T-helper 2 cell (primary cell): ENCODE data around the gene MRPL21.

Source experiments
- DNase-seq, 5 experiments: peaks; one replicate each; pipeline versions ENCODE4 v3.0.0 to v3.0.0-alpha.2; 2012 to 2022

Gene MRPL21

DNA sequence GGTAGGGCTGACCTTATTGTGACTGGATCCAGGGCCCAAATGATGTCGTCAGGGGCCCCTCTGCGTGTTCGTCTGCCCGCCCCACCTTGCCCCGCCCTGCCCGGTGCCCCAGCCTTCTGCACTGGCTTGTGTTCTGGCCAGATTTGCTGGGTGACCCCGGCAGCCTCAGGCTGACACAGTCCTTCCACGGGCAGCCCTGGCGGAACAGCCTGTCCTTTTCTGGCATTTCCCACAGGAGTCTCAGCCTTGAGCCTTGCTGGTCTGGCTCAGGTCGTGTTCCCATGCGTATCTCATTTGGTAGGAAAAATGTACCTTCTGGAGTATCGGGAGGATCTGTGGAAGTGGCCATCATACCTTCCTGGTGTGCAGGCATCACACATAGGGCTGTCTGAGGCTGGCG lies 31.0 kb upstream of the MRPL21 start:
- DNase-seq, result no peak

DNA sequence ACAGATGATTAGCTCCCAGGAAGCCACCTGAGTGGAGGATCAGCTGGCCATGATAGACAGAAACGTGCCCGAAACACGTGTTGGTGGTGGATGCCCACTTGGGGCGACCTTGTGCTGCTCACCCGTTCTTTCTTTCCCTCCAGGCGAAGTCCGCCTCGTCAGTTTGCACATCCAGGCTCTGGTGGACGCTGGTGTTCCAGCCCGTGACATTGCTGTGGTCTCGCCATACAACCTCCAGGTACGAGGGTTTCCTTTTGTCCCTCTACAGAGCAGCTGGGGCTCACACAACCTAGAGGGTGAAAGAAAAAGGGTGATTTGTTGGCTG lies 30.7 kb upstream of the MRPL21 start:
- no peak for DNase-seq

DNA sequence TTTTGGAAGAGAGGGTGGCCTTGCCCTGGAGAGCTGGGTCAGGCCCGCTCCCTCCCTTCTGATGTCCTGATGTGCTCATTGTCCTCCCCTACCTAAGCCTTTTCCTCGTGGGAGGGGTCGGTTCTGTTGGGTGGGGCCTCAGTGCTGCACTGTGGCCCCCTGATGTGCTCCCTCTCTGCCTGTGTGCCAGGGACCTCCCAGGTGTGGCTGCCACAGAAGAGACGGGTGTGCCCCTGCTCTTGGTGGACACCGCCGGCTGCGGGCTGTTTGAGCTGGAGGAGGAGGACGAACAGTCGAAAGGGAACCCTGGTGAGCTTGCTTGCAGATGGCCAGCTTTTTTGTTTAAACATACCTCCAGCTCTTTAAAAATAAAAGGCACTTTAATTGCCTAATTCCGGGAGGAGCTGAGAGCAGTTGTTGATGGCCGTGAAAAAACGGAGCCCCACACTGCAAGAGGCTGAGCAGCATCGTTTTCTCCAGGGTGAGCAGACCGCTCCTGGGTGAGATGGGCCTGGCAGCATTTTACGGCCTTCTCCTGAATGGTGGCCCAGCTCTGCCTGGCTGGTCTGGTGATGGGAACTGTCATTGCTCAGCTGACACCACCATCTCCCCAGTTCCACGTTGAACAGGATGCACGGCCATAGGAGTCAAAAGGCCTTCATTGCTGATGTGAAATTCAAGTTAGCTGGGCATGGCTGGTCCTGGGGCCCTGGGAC lies 30.1 kb upstream of the MRPL21 start:
- no peak for DNase-seq

DNA sequence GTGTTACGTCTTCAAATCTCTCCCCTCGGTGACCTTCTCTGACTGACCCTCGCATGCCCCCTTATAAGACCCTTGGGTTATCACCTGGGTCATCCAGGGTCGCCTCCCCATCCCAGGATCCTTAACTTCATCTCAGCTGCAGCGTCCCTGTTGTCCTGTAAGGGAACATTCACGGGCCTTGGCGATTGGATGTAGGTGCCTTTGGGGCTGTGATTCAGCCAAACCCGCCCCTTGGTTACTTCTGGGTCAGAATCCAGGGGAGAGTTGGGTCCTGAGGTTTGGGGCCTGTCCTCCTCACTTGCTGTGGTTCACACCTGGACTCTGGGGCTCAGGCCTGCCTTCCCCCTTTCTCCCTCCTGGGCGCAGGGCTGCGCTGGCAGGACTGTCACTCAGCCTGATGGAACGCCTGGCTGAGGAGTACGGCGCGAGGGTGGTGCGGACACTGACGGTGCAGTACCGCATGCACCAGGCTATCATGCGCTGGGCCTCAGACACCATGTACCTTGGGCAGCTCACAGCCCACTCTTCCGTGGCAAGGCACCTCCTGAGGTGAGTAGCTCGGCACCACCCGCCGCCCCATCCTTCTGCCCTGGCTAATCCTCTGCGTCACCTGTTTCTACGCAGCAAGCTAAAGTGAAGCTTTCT lies 29.4 kb upstream of the MRPL21 start:
- DNase-seq, result no peak

DNA sequence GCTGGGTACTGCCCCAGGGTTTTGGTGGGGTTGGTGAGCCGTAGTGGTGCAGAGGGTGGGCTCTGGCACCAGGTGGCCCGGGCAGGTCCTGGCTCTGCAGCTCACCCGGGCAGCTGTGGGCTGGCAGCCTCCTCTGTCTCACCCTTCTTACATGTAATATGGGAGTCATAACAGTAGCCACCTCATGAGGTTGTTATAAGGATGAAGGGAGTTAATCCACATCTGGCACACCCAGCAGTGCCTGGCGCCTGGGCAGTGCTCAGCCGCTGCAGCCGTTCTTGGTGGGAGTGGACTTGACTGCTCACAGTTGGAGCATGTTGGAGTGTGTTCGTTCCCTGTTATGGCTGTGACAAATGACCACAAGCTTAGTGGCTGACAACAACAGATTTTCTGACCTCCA lies 28.7 kb upstream of the MRPL21 start:
- no peak for DNase-seq

DNA sequence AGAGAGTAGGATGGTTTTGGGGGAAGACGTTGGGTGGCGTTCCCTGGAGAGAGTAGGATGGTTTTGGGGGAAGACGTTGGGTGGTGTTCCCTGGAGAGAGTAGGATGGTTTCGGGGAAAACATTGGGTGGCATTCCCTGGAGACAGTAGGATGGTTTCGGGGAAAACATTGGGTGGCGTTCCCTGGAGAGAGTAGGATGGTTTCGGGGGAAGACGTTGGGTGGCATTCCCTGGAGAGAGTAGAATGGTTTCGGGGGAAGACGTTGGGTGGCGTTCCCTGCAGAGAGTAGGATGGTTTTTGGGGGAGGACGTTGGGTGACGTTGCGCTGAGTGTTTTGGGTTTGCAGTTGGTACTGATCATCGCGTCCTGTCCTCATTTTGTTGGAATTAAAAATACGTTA lies 28.3 kb upstream of the MRPL21 start:
- no peak for DNase-seq

DNA sequence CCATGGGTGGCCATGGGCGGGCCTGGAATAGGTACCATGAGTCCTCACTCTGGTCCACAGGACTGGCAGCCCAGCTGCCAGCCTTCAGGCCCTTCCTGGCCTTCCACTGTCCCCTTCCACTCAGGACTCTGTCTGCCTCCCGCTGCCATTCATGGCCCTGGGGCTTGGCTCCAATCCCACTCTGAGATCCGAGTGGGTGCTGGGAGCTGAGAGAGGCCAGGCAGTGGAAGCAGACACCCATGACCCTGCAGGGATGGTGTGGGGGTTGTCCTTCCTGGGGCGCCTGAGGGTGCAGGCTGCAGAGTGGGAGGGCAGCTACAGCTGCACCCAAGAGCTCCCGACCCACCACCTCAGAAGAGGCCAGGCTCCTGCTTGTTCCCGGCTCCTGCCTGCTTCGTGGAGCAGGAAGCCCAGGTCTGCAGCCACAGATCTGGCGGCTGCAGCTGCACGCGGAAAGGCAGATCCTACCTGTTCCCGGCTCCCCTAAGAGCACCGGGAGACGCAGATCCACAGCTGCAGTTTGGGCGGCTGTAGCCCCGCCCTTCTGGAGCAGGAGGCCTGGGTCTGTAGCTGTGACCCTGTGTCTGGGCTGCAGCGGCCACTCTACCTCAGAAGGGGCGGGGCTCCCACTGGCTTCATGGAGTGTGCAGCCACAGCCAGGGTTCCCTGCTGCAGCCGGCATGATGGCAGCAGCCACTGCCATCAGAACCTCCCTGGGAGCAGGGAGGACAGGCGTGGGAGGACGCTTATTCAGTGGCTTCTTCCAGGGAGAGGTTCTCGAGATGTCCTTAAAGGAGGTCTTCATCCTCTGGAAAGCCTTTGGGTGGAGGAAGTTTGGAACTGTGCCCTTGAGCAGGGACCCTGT lies 27.6 kb upstream of the MRPL21 start:
- DNase-seq, result no peak

DNA sequence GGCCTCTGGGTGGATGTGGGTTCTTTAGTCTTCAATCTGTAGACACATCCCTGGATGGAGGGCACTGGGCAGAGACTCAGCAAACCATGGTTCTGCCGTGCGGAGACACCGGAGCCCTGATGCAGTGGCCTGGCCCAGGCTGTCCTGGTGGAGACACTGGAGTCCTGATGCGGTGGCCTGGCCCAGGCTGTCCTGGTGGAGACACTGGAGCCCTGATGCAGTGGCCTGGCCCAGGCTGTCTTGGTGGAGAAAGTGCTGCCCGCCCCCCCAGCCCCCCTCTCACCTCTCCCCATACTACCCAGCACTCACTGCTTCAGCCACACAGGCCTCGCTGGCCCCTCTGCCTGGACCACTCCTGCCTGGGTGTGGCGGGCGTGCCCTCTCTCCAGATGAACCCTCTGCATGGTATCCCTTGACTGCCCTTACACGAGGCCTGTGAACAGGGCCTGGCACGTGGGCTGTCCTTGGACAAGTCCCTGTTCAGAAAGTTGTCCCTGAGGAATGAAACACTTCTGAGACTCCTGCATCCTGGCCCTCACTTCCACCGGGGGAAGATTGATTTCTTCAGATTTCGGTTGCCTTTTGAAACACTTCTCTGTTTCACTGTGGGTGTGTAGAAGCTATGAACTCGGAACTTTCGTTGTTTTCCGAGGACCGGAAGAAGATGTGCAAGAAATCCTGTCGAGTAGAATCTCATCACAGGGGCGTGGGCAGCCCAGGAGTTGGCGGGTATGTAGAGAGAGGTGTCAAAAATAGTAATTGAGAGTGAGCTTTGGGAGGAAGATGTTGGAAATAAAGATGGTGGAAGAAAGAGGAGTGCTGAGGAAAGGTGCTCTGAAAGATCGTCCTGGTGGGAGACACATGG lies 26.3 kb upstream of the MRPL21 start:
- no peak for DNase-seq

DNA sequence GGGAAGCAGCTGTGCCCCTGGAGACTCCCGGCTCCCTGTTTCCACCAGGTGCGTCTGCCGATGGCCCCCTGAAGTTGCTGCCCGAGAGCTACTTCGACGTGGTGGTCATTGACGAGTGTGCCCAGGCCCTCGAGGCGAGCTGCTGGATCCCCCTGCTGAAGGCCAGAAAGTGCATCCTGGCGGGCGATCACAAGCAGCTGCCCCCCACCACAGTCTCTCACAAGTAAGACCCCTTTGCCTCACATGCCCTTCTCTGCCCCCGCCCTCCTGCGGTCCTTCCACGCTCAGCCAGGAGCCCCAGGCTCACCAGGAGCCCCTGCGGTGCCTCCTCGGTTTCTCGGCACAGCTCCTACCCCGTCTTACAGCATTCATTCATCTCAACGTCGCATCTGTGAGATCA lies 25.5 kb upstream of the MRPL21 start:
- DNase-seq, result no peak

DNA sequence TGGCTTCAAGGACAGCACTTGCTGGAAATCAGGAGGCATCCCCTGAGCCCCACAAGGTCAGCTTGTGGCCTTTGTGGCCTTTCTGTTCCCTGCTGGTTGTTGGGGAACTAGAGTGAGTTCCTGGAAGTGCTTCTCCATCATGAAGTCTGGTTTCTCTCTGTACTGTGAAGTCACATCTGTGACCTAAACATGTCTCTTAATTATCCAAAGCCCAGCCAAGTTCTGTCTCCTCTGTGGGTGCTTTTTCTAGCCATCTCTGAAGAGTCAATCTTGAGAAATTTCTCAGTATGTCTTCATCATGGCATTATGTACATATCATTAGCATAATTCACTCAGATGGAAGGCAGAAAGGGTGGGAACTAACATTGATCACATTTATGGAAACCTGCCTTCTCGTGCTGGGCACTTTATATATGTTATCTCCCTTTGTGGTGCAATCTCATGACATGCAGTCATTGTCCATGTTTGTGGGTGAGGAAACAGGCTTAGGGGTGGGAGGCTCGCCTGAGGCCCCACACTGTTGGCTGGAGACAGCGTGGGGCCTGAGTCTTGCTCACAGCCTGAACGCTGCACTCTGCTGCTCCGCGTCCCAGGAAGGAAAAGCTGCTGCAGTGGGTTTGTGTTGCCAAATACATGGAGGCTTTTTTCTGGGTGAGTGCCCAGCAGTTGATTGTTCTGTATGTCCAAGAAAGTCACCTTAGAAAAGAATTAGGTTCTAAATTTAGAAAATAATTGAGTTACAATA lies 24.7 kb upstream of the MRPL21 start:
- DNase-seq, result no peak

DNA sequence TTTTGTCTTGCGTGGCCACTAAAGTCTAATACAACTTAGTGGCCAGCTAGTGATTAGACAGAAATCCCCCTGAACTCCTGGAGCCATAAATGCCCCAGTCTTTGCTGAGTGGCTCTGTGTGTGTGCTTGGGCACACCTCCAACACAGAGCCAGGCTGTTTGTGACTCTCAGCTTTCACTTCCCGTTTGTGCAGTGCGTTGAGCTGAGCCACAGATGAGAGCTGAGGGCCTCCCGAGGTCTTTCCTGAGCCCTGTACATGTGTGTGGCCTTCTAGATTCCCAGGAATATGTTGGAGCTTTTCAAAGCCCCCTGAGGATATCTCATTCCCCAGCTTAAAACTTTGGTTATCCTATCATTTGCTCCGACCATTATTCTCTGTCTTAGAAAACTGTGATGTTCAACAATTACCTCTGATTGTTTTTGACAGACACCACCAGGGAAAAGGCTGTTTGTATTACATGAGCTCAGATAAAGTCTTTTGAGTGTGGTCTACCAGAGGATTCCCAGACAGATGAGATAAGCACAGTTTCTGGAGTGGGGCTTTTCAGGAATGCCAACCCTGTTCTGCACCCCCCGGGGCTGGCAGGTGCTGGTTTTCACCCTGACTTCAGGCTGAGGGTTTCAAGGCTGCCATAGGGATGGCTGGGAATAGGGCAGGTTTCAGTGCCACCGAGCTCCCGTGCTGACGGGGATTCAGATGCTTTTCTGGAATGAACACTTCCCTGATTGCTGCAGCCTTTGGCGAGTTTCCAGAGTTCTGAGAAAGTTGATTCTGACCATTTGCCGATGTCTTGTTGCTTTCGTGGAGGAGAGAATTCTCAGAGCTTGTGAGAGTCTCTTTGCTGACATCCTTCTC lies 23.9 kb upstream of the MRPL21 start:
- DNase-seq, result no peak

DNA sequence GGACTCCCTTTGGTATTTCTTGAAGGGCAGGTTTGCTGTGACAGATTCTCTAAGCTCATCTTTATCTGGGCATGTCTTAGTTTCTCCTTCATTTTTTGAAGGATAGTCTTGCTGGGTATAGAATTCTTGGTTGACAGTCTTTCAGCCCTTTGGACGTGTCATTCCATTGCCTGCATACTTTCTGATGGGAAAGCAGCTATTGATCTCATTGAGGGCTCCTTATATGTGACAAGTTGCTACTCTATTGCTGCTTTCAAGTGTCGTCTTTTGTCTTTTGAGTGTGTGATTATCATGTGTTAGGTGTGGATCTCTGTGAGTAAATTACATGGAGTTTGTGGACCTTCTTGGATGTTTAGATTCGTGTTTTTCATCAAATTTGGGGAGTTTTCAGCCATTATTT lies 22.0 kb upstream of the MRPL21 start:
- DNase-seq, result peak in 1 of 5 experiments; percentile 8

DNA sequence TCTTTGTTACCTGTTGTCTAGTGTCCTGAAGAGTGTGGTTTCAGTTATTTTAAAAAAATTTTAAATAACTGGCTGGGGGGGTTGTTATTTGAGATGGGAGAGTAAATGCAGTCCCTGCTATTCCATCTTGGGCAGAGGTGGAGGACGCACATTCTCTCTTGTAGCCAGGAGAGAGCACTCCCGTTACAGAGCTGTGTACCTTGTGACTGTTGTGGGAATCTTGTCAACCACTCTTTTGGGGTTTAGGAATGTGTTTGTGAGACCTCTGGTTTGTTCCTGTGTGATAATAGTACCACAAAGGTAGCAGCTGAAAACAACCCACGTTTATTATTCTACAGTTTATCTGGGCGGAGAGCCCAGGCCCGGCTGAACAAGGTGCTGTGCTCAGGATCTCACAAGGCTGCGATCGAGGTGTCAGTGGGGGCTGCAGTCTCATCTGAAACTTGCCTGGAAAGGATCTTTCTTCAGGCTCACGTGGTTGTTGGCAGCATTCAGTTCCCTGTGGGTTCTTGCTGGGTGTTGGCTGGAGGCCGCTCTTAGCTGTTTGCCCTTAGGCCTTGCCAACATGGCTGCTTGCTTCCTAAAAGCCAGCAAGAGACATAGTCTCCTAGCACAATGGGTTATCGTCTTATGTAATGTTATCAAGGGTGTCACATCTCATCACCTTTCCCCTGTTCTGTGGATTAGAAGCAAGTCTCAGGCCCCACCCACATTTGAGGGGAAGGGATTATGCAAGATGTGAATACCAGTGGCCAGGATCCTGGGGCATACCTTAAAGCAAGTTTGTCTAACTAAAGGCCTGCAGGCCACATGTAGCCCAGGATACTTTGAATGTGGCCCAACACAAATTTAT lies 20.7 kb upstream of the MRPL21 start:
- no peak for DNase-seq

DNA sequence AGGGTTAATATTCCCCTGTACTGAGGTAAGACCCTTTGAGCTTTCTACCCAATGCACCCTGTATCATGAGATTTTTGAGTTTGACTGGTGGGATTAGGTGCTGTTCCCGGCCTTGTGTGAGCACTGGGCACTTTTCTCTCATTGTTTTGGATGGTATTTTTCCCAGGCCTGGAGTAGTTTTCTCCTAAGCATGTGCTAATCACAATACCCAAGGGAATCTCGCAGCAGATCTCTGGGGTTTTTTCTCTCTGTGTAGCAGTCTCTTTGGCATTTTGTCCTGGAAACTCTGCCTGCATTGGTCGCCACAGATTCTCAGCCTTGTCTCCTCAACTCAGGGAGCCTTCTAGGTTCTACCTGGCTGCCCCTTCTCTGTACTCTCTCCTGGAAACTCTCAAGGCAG lies 20.0 kb upstream of the MRPL21 start:
- no peak for DNase-seq

DNA sequence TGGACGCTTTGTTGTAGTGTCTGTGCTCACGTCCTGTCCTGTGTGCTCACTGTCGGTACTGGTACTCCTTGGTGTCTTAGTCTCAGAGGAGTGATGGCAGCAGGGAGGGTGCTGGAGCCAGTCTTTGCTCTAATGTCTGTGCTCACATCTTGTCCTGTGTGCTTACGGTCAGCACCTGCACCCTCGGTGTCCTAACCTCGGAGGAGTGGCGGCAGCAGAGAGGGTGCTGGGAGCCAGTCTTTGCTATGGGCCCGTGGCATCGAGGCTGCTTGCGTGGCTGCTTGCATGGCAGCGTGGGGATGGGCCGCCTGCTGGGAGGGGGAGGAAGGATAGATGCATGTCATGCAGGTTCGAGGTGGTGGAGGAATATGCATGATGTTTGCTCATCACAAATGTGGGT lies 12.8 kb upstream of the MRPL21 start:
- DNase-seq, result no peak

DNA sequence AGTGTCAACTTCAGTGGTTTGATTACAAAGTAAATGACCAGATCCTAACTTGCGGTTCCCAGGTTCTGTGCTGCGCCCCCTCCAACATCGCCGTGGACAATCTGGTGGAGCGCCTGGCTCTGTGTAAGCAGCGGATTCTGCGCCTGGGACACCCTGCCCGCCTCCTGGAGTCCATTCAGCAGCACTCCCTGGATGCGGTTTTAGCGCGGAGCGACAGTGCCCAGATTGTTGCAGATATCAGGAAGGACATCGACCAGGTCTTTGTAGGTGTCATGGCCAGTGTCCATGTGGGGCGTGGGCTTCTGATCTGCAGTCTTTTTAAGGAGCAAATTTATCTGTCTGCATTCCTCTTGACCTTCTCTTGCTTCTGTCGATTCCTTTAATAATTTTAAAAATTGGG lies 11.1 kb upstream of the MRPL21 start:
- no peak for DNase-seq

DNA sequence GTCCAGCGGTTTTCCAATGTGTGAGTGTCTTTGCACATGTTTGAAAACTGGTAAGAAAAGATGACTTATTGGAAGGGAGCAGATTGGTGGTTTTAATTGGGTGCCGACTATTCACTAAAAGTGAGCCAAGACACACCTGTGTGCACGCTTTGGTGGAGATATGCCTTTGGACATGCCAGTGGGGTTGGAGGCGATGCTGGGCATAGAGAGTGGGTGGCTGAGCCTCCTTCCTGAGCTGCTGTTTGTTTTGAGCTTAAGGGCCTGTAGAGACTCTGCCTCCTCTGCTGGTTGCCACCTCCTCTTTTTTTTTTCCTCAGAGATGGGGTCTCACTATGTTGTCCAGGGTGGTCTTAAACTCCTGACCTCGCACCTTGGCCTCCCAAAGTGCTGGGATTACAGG lies 9.6 kb upstream of the MRPL21 start:
- no peak for DNase-seq

DNA sequence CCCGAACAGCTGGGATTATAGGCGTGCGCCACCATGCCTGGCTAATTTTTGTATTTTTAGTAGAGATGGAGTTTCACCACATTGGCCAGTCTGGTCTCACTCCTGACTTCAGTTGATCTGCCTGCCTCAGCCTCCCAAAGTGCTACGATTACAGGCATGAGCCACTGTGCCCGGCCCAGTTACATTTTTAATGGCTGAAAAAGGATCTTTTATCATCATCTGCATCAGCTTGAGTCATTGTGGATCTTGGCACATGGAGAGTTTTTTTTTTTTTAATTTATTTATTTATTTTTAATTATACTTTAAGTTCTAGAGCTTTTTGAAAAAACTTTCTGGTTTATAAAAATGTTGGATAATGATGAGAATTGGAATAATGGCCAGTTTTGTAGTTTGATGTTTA lies 8.6 kb upstream of the MRPL21 start:
- DNase-seq, result no peak

DNA sequence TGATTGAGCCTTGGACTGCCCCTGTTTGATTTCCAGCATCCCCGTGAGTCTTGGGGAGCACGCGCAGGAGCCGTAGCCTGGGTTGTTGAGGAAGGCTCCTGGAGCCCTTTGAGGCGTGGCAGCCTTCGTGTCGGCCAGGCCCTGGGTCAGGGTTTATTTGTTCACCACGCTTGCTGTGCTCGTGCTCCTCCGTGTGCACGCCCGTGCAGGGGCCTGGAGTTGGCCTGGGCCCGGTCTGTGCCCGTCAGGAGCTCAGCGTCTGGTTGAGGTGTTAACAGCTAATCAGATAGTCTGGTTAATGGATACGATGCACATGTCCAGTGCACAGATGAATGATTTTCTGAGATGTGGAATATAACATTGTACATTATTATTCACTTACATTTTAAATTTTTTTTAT lies 8.1 kb upstream of the MRPL21 start:
- DNase-seq, result no peak

DNA sequence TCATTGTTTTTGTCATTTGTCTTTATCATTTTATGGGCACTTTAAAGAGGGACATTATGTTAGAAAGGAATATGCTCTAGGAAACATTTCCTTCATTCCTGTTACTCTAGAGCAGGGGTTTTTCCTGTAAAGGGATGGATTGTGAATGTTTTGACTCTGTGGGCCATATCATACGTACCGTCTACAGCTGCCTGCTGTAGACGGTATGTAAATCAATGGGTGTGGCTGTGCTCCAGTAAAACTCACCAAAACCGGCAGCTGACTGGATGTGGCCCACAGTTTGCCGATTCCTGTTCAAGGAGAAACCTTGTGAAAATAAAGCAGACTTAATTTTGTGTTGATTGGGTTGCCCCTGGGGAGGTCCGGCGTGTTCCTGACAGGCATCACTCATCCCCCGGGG lies 7.3 kb upstream of the MRPL21 start:
- DNase-seq, result no peak
